Subcutaneous adipose tissue (tissue), 4 donors: ENCODE measurements around the gene GOLGB1. TPM values are rescaled to one million over a fixed set of nuclear protein-coding genes. Genes with fewer than 3 reads are reported as not detected.

Experiments
- total RNA-seq, 4 donors: library from RNA; depleted of rRNA; stranded (reverse); fragments of >200 nt; gene quantifications; one replicate each; pipeline ENCODE4 v1.1.0, GENCODE V29; 2016
- TF ChIP-seq, protein P1 (sequence below): fragments of 450-650 bp; IDR thresholded peaks from one replicate; pipeline ENCODE4 v1.5.1; 2016; ENCODE audit warnings: low read depth, mild to moderate bottlenecking, control low read depth, antibody characterized with exemption, moderate library complexity

The GOLGB1 gene
- total RNA-seq, 4 donors from 2014 or later: 69.2 to 91.7 (median 86.4) TPM

DNA sequence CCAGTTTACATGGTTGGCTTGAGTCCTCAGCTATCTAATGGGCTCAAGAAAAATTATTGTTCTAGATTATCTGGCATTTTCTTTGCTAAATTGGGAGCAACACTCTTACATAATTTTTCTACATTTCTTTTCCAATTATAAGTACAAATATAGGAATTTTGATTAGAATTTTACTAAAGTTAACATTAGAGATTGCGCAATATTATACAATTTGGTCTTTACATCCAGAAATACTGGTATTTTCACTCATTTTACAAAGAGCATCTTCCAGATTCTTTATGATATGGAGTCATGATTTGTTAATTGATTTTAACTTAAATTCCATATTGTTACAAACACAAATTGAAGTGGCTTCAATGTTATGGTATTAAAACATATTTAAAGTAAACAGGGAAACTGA is 19.7 kb upstream of the GOLGB1 start:
- TF ChIP-seq, protein P1, sequence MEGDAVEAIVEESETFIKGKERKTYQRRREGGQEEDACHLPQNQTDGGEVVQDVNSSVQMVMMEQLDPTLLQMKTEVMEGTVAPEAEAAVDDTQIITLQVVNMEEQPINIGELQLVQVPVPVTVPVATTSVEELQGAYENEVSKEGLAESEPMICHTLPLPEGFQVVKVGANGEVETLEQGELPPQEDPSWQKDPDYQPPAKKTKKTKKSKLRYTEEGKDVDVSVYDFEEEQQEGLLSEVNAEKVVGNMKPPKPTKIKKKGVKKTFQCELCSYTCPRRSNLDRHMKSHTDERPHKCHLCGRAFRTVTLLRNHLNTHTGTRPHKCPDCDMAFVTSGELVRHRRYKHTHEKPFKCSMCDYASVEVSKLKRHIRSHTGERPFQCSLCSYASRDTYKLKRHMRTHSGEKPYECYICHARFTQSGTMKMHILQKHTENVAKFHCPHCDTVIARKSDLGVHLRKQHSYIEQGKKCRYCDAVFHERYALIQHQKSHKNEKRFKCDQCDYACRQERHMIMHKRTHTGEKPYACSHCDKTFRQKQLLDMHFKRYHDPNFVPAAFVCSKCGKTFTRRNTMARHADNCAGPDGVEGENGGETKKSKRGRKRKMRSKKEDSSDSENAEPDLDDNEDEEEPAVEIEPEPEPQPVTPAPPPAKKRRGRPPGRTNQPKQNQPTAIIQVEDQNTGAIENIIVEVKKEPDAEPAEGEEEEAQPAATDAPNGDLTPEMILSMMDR: no peak

DNA sequence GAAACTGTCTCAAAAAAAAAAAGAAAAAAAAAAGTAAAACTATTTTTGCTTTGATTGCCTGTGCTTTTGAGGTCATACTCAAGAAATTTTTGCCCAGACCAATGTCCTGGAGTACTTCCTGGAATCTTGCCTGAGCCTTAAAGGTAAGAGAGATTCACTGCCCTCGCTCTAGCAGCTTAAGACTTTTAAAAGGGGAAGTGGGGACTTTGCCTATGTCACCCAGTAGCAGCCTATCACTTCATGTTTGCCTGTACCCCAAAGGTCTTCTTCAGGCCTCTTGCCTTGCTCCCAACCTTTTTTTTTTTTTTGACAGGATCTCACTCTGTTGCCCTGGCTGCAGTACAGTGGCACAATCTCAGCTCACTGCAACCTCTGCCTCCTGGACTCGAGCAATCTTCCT is 18.9 kb upstream of the GOLGB1 start:
- TF ChIP-seq, protein P1: no peak

DNA sequence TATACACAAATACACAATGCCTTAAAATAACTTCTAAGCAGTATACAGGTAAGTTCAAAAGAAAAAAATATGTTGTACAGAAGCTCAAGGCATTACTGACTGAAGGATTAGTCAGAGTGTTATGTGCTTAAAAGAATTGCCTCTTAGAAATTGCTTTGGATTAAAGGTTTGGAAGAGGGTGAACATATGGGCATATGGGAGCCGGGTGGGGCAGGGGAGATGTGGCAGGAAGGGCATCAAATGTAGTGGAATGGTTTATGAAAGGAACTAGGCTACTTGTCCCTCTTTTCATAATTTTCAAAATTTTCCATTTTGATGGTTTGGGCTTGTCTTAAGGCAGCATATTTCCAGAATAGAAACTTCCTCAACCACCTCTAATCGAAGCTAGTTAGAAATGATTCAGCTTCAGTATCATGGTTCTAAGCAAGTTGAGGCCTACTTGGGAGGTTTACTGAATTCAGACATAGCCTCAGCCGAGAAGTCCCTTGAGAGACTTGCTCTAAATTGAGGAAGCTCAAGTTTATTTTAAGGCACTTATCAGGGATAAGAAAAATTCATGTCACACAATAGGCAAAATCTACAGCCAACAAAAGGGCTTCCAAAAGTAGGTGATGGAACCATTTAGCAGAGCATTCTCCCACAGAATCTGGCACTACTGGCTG is 10.1 kb upstream of the GOLGB1 start:
- TF ChIP-seq, protein P1: no peak

DNA sequence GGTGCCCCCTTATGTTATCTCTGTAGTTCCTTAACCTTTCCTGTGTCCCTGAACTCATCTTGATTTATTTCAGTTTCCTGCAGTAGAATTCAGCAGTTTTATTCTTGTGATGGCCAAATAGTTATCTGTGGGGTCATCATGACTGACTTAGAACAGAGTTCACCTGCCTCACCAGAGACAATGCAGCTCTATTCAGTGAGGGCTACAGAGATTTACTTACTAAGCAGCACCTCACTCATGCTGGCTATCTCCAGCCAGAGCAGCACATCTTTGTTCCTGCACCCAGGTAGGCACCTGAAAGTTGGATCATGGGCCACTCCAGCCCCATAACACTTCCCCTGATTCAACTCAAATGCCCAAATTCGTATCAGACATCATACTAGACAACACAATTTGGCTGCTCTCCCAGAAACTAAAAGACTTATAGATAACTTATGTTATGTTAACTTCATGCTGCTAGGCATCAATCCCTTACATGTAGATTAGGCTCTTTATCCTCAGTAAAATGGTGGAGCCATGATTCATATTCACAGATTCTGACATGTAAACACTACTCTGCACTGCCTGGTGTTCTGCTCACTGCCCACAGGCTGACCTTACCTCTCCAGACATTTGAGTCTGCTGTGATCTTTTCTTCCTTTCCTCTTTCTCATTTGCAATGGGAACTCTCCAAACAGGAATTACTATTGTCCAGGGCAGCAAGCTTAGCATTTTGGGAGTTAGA is 9.3 kb upstream of the GOLGB1 start:
- TF ChIP-seq, protein P1: no peak

DNA sequence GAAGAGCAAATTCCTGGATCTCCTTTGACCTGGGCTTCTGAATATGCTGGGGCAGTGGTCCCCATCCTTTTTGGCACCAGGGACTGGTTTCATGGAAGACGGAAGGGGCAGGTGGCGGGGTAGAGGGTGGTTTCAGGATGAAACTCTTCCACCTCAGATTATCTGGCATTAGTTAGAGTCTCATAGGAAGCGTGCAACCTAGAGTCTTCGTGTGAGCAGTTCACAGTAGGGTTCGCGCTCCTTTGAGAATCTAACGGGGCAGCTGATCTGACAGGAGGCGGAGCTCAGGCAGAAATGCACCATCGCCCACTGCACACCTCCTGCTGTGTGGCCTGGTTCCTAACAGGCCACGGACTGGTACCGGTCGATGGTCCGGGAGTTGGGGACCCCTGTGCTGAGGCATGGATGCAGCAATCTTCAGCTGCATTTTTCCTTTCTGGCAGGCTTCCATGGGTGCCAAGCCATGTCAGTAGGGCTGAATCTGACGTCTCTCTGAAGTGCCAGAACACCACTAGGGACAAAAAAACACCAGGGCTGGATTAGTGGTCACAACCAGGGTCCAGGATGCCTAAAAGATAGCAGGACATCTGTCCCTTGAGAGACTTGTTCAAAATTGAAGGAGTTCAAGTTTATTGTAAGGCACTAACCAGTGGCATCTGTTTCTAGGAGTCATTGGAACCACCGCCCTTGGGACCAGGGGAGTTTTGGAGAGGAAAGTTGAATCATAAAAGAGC is 8.4 kb upstream of the GOLGB1 start:
- TF ChIP-seq, protein P1: no peak

DNA sequence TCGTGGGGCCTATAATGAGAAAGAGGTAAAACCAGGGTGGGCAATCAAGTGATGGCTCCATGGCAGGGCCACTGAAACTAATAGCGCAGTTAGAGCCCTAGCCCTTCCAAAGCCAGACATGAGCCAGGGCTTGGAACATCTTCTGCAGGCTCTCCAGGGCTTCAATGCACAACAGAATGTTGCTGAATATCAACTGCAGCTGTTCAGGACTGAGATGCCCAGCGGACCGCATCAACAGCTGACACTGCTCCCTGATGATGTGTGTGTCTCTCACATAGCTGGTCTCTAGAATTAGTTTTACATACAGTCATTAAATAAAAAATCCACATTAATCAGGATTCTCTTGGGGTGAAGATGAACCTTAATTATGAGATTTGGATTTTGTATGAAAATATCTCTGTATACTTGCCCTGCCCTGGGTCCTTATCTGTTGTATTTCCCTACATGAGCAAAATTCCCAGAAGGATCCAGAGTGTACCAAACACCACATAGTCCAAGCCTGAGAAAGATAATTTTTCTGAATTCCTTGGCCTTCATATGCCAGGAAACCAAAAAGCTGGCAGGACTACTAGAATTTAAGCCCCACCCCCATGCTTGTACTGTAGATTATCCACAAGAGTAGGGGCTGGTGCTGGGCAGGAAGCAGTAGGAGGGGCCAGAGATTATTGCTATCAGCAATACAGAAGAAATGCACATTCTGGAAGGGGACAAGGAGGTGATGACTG is 7.7 kb upstream of the GOLGB1 start:
- TF ChIP-seq, protein P1: no peak
